ENCODE results near the gene PIK3AP1. TPM values are rescaled to one million over a fixed set of nuclear protein-coding genes. Genes with fewer than 3 reads are reported as not detected.

The PIK3AP1 gene
- total RNA-seq, 1 donor from 2014 or later = 1.3 TPM

DNA sequence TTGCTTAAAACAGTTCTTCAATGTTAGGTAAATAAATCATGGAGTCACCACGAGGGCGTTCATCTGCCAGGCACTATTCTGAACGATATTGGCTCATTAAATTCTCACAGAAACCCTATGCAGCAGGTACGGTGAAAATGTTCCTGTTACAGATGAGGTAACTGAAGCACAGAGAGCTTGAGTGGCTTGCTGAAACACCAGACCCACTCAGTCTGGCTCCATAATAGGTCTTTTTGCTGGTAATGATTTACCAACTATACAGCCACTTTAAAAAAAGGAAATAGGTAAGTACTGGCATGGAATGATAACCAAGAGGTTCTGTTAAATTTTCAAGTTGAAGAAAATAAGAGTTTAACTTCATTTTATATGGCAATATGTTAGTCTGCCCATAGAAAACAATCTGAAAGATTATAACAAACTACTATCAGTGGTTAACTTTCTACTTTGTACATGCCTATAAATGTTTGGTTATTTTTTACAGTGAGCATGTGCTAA, 132.2 kb downstream of the PIK3AP1 start:
- Mint-ChIP-seq H3K27ac (ENCODE audit: unreplicated experiment) (no peak overlapping the region), H3K9me3 (no peaks in the 10 kb centered on the region), H3K27me3 (ENCODE audit: low read depth) (no peaks in the 10 kb centered on the region), H3K4me3 (no peak overlapping the region), H3K4me1 (peaks cover 18% of the 10 kb centered on the region), H3K36me3 (ENCODE audit: low read depth) (no peaks in the 10 kb centered on the region)
- DNase-seq (ENCODE audit: low read depth, low spot score) = no peak
- no peak for TF ChIP-seq CTCF (conservative IDR thresholded peaks at IDR 0.05)

DNA sequence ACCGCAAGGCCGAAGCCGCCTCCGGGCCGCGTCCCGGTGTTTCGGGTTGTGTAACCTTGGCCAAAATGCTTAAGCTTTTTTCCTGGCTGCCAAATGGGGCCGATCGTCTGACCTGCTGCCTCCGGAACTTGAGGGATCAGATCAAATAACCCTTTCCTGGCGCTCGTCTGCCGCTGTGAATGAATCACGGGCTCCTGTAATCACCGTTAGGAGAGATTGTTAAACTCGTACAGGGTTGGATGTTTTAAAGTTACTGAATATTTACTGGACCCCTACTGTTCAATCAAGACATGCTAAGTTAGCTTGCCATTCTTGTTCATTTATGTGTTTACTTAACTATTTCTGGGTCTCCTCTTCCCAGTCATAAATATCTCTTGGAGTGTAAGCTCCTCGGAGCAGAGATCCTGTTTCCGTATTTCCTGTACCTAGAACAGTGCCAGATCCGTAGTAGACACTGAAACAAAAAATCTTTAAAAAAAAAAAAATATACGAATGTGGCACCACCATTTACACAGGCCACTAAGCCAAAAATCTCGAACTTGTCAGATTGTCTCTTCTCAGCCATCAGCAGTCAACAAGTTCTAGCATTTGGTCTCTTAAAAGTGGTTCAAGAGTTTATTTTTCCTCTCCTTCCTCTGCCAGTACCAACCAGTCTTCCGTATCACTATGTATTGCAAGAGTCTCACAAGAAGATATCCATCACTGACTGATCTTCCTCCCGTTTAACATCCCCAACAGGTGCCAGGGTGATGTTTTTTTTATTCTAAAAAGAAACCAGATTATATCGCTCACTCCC, 132.9 kb downstream of the PIK3AP1 start:
- no peaks in the 10 kb centered on the region for H3K27me3 Mint-ChIP-seq (ENCODE audit: low read depth)
- no peaks in the 10 kb centered on the region for H3K36me3 Mint-ChIP-seq (ENCODE audit: low read depth)
- DNase-seq (ENCODE audit: low read depth, low spot score) = no peak
- peak overlapping the region; percentile 99 for H3K27ac Mint-ChIP-seq (ENCODE audit: unreplicated experiment)
- H3K4me3 Mint-ChIP-seq = no peak overlapping the region
- H3K9me3 Mint-ChIP-seq = no peaks in the 10 kb centered on the region
- H3K4me1 Mint-ChIP-seq = peaks cover 22% of the 10 kb centered on the region
- no peak for TF ChIP-seq CTCF (conservative IDR thresholded peaks at IDR 0.05)

DNA sequence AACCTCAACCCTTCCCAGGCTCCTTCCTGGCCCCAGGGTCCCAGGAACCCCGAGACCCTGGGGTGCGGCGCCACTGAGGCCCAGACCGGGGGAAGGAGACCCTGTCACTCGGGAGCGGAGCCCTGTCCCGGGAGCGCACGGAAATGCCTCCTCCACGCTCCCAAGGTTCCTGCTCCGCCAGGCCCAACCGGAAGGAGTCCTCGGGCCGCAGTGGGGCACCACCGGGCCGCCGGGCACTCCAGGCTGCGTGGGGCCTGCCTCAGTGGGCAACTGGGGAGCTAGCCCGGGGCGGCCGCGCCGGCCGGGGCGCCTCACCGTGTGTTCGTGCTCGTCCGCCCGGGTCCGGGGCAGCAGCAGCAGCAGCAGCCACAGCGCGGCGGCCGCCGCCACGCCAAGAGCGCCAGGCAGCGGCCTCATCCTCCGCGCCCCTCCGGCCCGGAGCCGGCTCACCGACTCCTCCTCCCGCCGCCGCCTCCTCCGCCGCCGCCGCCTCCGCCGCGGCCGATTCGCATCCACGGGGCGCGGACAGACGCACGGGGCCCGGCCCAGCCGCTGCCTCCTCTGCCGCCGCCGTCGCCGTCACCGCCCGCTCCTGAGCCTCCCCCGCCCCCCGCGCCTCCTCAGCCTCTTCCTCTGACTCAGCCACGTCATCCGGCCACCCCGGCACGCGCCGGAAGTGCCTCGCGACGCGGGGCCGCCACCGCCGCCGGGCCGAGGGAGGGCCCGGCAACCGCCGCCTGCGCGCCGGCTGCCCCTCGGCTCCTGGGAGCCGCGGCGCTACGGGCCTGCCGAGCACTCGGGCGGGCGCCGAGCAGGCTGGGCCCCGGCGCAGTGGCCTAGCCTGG, 133.7 kb downstream of the PIK3AP1 start, which contains the start of gene TM9SF3:
TSS of gene TM9SF3 (minus strand) at position 594 of the 845 bp plus-strand sequence. CDS start at position 417, 177 bp downstream.
- peak; percentile 74 for DNase-seq (ENCODE audit: low read depth, low spot score)
- peaks cover 26% of the 10 kb centered on the region for H3K4me1 Mint-ChIP-seq
- no peaks in the 10 kb centered on the region for H3K27me3 Mint-ChIP-seq (ENCODE audit: low read depth)
- TF ChIP-seq CTCF (conservative IDR thresholded peaks at IDR 0.05) = peak; percentile 30
- H3K9me3 Mint-ChIP-seq = no peaks in the 10 kb centered on the region
- H3K27ac Mint-ChIP-seq (ENCODE audit: unreplicated experiment) = peak within 1 kb of the TSS; percentile 99
- H3K4me3 Mint-ChIP-seq = peak within 1 kb of the TSS; percentile 95
- no peaks in the 10 kb centered on the region for H3K36me3 Mint-ChIP-seq (ENCODE audit: low read depth)

GRCh38 chr10:96585736-96586418, 134.4 kb downstream of the PIK3AP1 start:
- DNase-seq (ENCODE audit: low read depth, low spot score) = no peak
- H3K4me1 Mint-ChIP-seq = peaks cover 34% of the 10 kb centered on the region
- no peak for TF ChIP-seq CTCF (conservative IDR thresholded peaks at IDR 0.05)
- no peaks in the 10 kb centered on the region for H3K9me3 Mint-ChIP-seq
- no peaks in the 10 kb centered on the region for H3K36me3 Mint-ChIP-seq (ENCODE audit: low read depth)
- H3K27me3 Mint-ChIP-seq (ENCODE audit: low read depth) = no peaks in the 10 kb centered on the region
- H3K4me3 Mint-ChIP-seq = peak overlapping the region; percentile 95
- H3K27ac Mint-ChIP-seq (ENCODE audit: unreplicated experiment) = peak overlapping the region; percentile 93

DNA sequence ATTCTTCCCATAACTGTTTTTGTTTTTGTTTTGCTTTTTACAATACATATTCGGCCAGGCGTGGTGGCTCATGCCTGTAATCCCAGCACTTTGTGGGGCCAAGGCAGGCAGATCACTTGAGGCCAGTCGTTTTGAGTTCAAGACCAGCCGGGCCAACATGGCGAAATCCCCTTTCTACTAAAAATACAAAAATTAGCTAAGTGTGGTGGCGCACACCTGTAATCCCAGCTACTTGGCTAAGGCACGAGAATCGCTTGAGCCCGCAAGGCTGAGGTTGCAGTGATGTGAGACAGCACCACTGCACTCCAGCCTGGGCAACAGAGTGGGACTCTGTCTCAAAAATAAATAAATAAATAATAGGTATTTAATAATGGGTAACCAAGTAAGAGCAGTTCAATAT, 135.8 kb downstream of the PIK3AP1 start:
- H3K4me1 Mint-ChIP-seq = peaks cover 44% of the 10 kb centered on the region
- no peak for DNase-seq (ENCODE audit: low read depth, low spot score)
- H3K36me3 Mint-ChIP-seq (ENCODE audit: low read depth) = no peaks in the 10 kb centered on the region
- TF ChIP-seq CTCF (conservative IDR thresholded peaks at IDR 0.05) = no peak
- no peaks in the 10 kb centered on the region for H3K27me3 Mint-ChIP-seq (ENCODE audit: low read depth)
- H3K4me3 Mint-ChIP-seq = peak overlapping the region; percentile 56
- no peaks in the 10 kb centered on the region for H3K9me3 Mint-ChIP-seq
- no peak overlapping the region for H3K27ac Mint-ChIP-seq (ENCODE audit: unreplicated experiment)
